ENCODE measurements around the gene SLX4. TPM values are rescaled to one million over a fixed set of nuclear protein-coding genes. Genes with fewer than 3 reads are reported as not detected.

Gene SLX4
- total RNA-seq, 2 experiments from 2014 or later, result 9.1 to 9.3 TPM

- H3K4me1 Mint-ChIP-seq, result peaks cover 19% of the 10 kb centered on the region
- H3K36me3 Mint-ChIP-seq, result peaks cover 4% of the 10 kb centered on the region
- DNase-seq, result no peak
- no peaks in the 10 kb centered on the region for H3K9me3 Mint-ChIP-seq
- no peak overlapping the region for H3K4me3 Mint-ChIP-seq
- H3K27me3 Mint-ChIP-seq, result no peaks in the 10 kb centered on the region
- no peak overlapping the region for H3K27ac Mint-ChIP-seq
Measured at GRCh38 chr16:3583303-3584038, 27.9 kb downstream of the SLX4 start.

GRCh38 chr16:3582276-3583165 lies 28.9 kb downstream of the SLX4 start:
- H3K27me3 Mint-ChIP-seq, result no peaks in the 10 kb centered on the region
- H3K36me3 Mint-ChIP-seq, result peaks cover 4% of the 10 kb centered on the region
- no peak overlapping the region for H3K4me3 Mint-ChIP-seq
- H3K4me1 Mint-ChIP-seq, result peaks cover 24% of the 10 kb centered on the region
- no peaks in the 10 kb centered on the region for H3K9me3 Mint-ChIP-seq
- no peak for DNase-seq
- H3K27ac Mint-ChIP-seq, result no peak overlapping the region

GRCh38 chr16:3581392-3581791 lies 30.0 kb downstream of the SLX4 start:
- Mint-ChIP-seq H3K9me3 (no peaks in the 10 kb centered on the region), H3K27ac (no peak overlapping the region), H3K27me3 (no peaks in the 10 kb centered on the region), H3K4me3 (no peak overlapping the region), H3K4me1 (peaks cover 31% of the 10 kb centered on the region), H3K36me3 (peaks cover 10% of the 10 kb centered on the region)
- DNase-seq, result no peak

- Mint-ChIP-seq H3K4me1 (peaks cover 32% of the 10 kb centered on the region), H3K27ac (no peak overlapping the region)
Measured at GRCh38 chr16:3580686-3581085, 30.7 kb downstream of the SLX4 start.

GRCh38 chr16:3580251-3580651 lies 31.2 kb downstream of the SLX4 start:
- H3K27ac Mint-ChIP-seq, result no peak overlapping the region

More at GRCh38 chr16:3580686-3581085, 30.7 kb downstream of the SLX4 start:
- no peaks in the 10 kb centered on the region for H3K27me3 Mint-ChIP-seq
- H3K4me3 Mint-ChIP-seq, result no peak overlapping the region
- H3K36me3 Mint-ChIP-seq, result peaks cover 10% of the 10 kb centered on the region
- H3K9me3 Mint-ChIP-seq, result no peaks in the 10 kb centered on the region
- no peak for DNase-seq

GRCh38 chr16:3579776-3580175 lies 31.6 kb downstream of the SLX4 start:
- no peak overlapping the region for H3K27ac Mint-ChIP-seq
- H3K4me1 Mint-ChIP-seq, result peaks cover 37% of the 10 kb centered on the region
- H3K9me3 Mint-ChIP-seq, result no peaks in the 10 kb centered on the region
- no peaks in the 10 kb centered on the region for H3K27me3 Mint-ChIP-seq
- no peak for DNase-seq
- peaks cover 10% of the 10 kb centered on the region for H3K36me3 Mint-ChIP-seq
- no peak overlapping the region for H3K4me3 Mint-ChIP-seq

More at GRCh38 chr16:3580251-3580651, 31.2 kb downstream of the SLX4 start:
- no peak for DNase-seq
- Mint-ChIP-seq H3K27me3 (no peaks in the 10 kb centered on the region), H3K36me3 (peaks cover 10% of the 10 kb centered on the region), H3K9me3 (no peaks in the 10 kb centered on the region), H3K4me3 (no peak overlapping the region), H3K4me1 (peaks cover 34% of the 10 kb centered on the region)

GRCh38 chr16:3578610-3579551 lies 32.5 kb downstream of the SLX4 start:
- Mint-ChIP-seq H3K9me3 (no peaks in the 10 kb centered on the region), H3K4me1 (peaks cover 37% of the 10 kb centered on the region), H3K36me3 (peaks cover 8% of the 10 kb centered on the region), H3K27me3 (no peaks in the 10 kb centered on the region), H3K27ac (peak overlapping the region; percentile 90), H3K4me3 (peak overlapping the region; percentile 76)
- DNase-seq, result peak; percentile 82

- Mint-ChIP-seq H3K4me3 (peak overlapping the region; percentile 76), H3K27ac (peak overlapping the region; percentile 90), H3K4me1 (peaks cover 41% of the 10 kb centered on the region), H3K27me3 (no peaks in the 10 kb centered on the region), H3K36me3 (peaks cover 9% of the 10 kb centered on the region), H3K9me3 (no peaks in the 10 kb centered on the region)
- DNase-seq, result peak; percentile 44
Measured at GRCh38 chr16:3578121-3578520, 33.3 kb downstream of the SLX4 start.

- Mint-ChIP-seq H3K27ac (peak within 1 kb of the TSS; percentile 95), H3K4me1 (peaks cover 46% of the 10 kb centered on the region), H3K4me3 (peak within 1 kb of the TSS; percentile 94), H3K36me3 (peaks cover 14% of the 10 kb centered on the region), H3K9me3 (no peaks in the 10 kb centered on the region), H3K27me3 (no peaks in the 10 kb centered on the region)
- peak; percentile 49 for DNase-seq
Measured at GRCh38 chr16:3577302-3577752, 34.1 kb downstream of the SLX4 start, which contains the start of gene NLRC3. Gene NLRC3, minus strand, starts transcription at chr16:3577403. Its CDS starts 12,367 bp downstream, at chr16:3565036.

GRCh38 chr16:3576211-3576610 lies 35.2 kb downstream of the SLX4 start:
- Mint-ChIP-seq H3K4me3 (peak overlapping the region; percentile 94), H3K27ac (peak overlapping the region; percentile 95), H3K27me3 (no peaks in the 10 kb centered on the region), H3K36me3 (peaks cover 20% of the 10 kb centered on the region), H3K4me1 (peaks cover 49% of the 10 kb centered on the region), H3K9me3 (peaks cover 2% of the 10 kb centered on the region)
- peak; percentile 18 for DNase-seq

GRCh38 chr16:3575491-3575890 lies 35.9 kb downstream of the SLX4 start:
- peaks cover 24% of the 10 kb centered on the region for H3K36me3 Mint-ChIP-seq
- H3K4me1 Mint-ChIP-seq, result peaks cover 48% of the 10 kb centered on the region
- peak overlapping the region; percentile 77 for H3K27ac Mint-ChIP-seq
- H3K27me3 Mint-ChIP-seq, result no peaks in the 10 kb centered on the region
- peak; percentile 12 for DNase-seq
- peaks cover 5% of the 10 kb centered on the region for H3K9me3 Mint-ChIP-seq
- H3K4me3 Mint-ChIP-seq, result peak overlapping the region; percentile 94

GRCh38 chr16:3574195-3574594 lies 37.2 kb downstream of the SLX4 start:
- no peak for DNase-seq
- H3K4me1 Mint-ChIP-seq, result peaks cover 39% of the 10 kb centered on the region
- peaks cover 8% of the 10 kb centered on the region for H3K9me3 Mint-ChIP-seq
- H3K4me3 Mint-ChIP-seq, result no peak overlapping the region
- H3K27me3 Mint-ChIP-seq, result no peaks in the 10 kb centered on the region
- H3K36me3 Mint-ChIP-seq, result peaks cover 34% of the 10 kb centered on the region
- no peak overlapping the region for H3K27ac Mint-ChIP-seq

GRCh38 chr16:3573146-3573815 lies 38.1 kb downstream of the SLX4 start:
- no peaks in the 10 kb centered on the region for H3K27me3 Mint-ChIP-seq
- H3K27ac Mint-ChIP-seq, result peak overlapping the region; percentile 34
- H3K4me1 Mint-ChIP-seq, result peaks cover 29% of the 10 kb centered on the region
- H3K9me3 Mint-ChIP-seq, result peaks cover 8% of the 10 kb centered on the region
- H3K4me3 Mint-ChIP-seq, result no peak overlapping the region
- H3K36me3 Mint-ChIP-seq, result peaks cover 37% of the 10 kb centered on the region
- no peak for DNase-seq

Measured in activated naive CD8-positive, alpha-beta T cell treated with anti-CD3 and anti-CD28 coated beads for 36 hours (primary cell).